ENCODE measurements around the gene RGS6. TPM values are rescaled to one million over a fixed set of nuclear protein-coding genes. Genes with fewer than 3 reads are reported as not detected.

The RGS6 gene
- total RNA-seq, 2 experiments from 2014 or later = not detected

DNA sequence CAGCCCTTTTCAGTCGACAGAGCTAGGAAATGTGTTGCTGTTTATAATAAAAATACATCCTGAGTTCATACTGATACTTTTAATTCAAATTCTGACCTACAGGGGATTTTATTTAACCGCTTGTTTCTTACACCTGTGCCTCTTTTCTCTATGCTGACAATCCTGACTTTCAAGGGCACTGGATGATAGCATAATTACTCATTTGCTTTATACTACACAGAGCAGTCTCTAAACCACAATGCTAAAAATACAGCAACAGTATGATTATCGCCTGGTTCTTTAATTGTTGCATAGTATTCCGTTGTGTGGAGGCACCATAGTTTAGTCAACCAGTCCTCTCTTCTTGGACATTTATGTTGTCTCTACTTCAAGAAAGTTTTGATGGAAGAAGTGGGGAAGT is 588.8 kb downstream of the RGS6 start:
- no peak for TF ChIP-seq EZH2phosphoT487 (IDR thresholded peaks at IDR 0.05; ENCODE audit: borderline replicate concordance, low read depth, low read length)
- TF ChIP-seq CTCF (conservative IDR thresholded peaks at IDR 0.05; ENCODE audit: low read length) = no peak
- H3K36me3 ChIP-seq (ENCODE audit: insufficient read depth, low read length) = no peaks in the 10 kb centered on the region; the same call in 1 of the 2 replicates
- intact Hi-C loops (cut with micrococcal nuclease; ENCODE audit: unreplicated experiment) = no loop called here
- H4K20me1 ChIP-seq (ENCODE audit: insufficient read depth, low read length) = no peaks in the 10 kb centered on the region
- no peak overlapping the region for H3K4me3 ChIP-seq (ENCODE audit: low read depth, low read length, poor library complexity, severe bottlenecking)
- ChIA-PET CTCF (ENCODE audit: unreplicated experiment) (no interaction called here), POLR2A (interaction anchor here (1.0 kb wide), 1 partner anchor 99 kb away, joined by 3 read pairs; no protein-coding TSS in a partner anchor)
- no peak overlapping the region for H2AFZ ChIP-seq (ENCODE audit: low read length)
- no TSS peak for BruUV-seq (replicated peaks)
- H3K4me1 ChIP-seq (ENCODE audit: insufficient read depth, low read length, poor library complexity, severe bottlenecking) = peaks cover 35% of the 10 kb centered on the region
- no peak for DNase-seq (ENCODE audit: low spot score)
- no peak overlapping the region for H3K4me2 ChIP-seq (ENCODE audit: low read length)
- no peaks in the 10 kb centered on the region for H3K9me2 ChIP-seq (ENCODE audit: insufficient read depth, low read length)
- H3K27ac ChIP-seq (ENCODE audit: low read depth, low read length, poor library complexity, severe bottlenecking) = no peak overlapping the region
- H3K9me3 ChIP-seq (ENCODE audit: low read length) = peaks cover 12% of the 10 kb centered on the region; the same call in 1 of the 2 replicates
- no peaks in the 10 kb centered on the region for H3K79me2 ChIP-seq (ENCODE audit: insufficient read depth, low read depth, low read length)

DNA sequence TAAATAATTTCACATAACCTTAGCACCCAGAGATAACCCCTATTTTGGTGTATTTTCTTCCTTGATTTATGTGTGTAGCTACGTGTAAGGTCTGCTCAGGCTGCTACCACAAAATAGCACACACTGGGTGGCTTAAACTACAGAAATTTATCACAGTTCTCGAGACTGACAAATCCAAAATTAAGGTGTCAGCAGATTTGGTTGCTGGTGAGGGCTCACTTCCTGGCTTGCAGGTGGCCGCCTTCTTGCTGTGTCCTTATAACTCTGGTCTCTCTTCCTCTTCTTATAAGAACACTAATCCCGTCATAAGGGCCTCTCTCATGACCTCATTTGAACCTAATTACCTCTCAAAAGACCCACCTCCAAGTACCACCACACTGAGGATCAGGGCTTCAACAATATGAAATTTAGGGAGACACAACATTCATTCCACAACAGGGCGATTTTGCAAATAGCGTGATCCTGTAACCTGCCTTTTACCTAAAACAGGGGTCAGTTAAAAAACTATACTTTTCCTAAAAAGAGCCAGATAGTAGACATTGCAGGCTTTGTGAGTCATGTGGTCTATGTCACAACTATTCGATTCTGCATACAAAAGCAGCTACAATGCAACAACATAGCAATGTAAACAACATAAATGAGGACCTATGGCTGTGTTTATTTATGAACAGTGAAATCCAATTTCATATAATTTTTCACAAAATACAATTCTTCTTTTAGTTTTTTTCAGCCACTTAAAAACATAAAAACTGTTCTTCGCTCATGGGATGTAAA is 589.9 kb downstream of the RGS6 start:
- Histone ChIP-seq H4K20me1 (ENCODE audit: insufficient read depth, low read length) (no peaks in the 10 kb centered on the region), H3K79me2 (ENCODE audit: insufficient read depth, low read depth, low read length) (no peaks in the 10 kb centered on the region), H3K4me2 (ENCODE audit: low read length) (no peak overlapping the region), H3K27ac (ENCODE audit: low read depth, low read length, poor library complexity, severe bottlenecking) (no peak overlapping the region), H3K4me1 (ENCODE audit: insufficient read depth, low read length, poor library complexity, severe bottlenecking) (peaks cover 33% of the 10 kb centered on the region), H2AFZ (ENCODE audit: low read length) (no peak overlapping the region), H3K9me2 (ENCODE audit: insufficient read depth, low read length) (no peaks in the 10 kb centered on the region), H3K36me3 (ENCODE audit: insufficient read depth, low read length) (no peaks in the 10 kb centered on the region; the same call in 1 of the 2 replicates), H3K9me3 (ENCODE audit: low read length) (peaks cover 12% of the 10 kb centered on the region; the same call in 1 of the 2 replicates), H3K4me3 (ENCODE audit: low read depth, low read length, poor library complexity, severe bottlenecking) (no peak overlapping the region)
- no peak for DNase-seq (ENCODE audit: low spot score)
- intact Hi-C loops (cut with micrococcal nuclease; ENCODE audit: unreplicated experiment) = no loop called here
- ChIA-PET CTCF (ENCODE audit: unreplicated experiment) (no interaction called here), POLR2A (no interaction called here)
- no peak for TF ChIP-seq EZH2phosphoT487 (IDR thresholded peaks at IDR 0.05; ENCODE audit: borderline replicate concordance, low read depth, low read length)
- no TSS peak for BruUV-seq (replicated peaks)

- H3K36me3 ChIP-seq (ENCODE audit: insufficient read depth, low read length) = no peaks in the 10 kb centered on the region; the same call in 1 of the 2 replicates
- TF ChIP-seq CTCF (conservative IDR thresholded peaks at IDR 0.05; ENCODE audit: low read length) = no peak
- no peak for TF ChIP-seq EZH2phosphoT487 (IDR thresholded peaks at IDR 0.05; ENCODE audit: borderline replicate concordance, low read depth, low read length)
- H3K4me2 ChIP-seq (ENCODE audit: low read length) = no peak overlapping the region
- ChIA-PET CTCF (ENCODE audit: unreplicated experiment) (no interaction called here), POLR2A (no interaction called here)
- H2AFZ ChIP-seq (ENCODE audit: low read length) = no peak overlapping the region
- peaks cover 12% of the 10 kb centered on the region; the same call in 1 of the 2 replicates for H3K9me3 ChIP-seq (ENCODE audit: low read length)
- H3K79me2 ChIP-seq (ENCODE audit: insufficient read depth, low read depth, low read length) = no peaks in the 10 kb centered on the region
- peaks cover 26% of the 10 kb centered on the region for H3K4me1 ChIP-seq (ENCODE audit: insufficient read depth, low read length, poor library complexity, severe bottlenecking)
- BruUV-seq (replicated peaks) = no TSS peak
- DNase-seq (ENCODE audit: low spot score) = no peak
- H3K4me3 ChIP-seq (ENCODE audit: low read depth, low read length, poor library complexity, severe bottlenecking) = no peak overlapping the region
- H3K27ac ChIP-seq (ENCODE audit: low read depth, low read length, poor library complexity, severe bottlenecking) = no peak overlapping the region
- H3K9me2 ChIP-seq (ENCODE audit: insufficient read depth, low read length) = no peaks in the 10 kb centered on the region
- intact Hi-C loops (cut with micrococcal nuclease; ENCODE audit: unreplicated experiment) = no loop called here
- no peaks in the 10 kb centered on the region for H4K20me1 ChIP-seq (ENCODE audit: insufficient read depth, low read length)
Observed at GRCh38 chr14:72522847-72523246, 590.6 kb downstream of the RGS6 start.

Measured in OCI-LY7 (cell line).